Natural killer cell (primary cell): ENCODE measurements around the gene MACO1. TPM values are rescaled to one million over a fixed set of nuclear protein-coding genes. Genes with fewer than 3 reads are reported as not detected.

ENCODE experiments used
- ATAC-seq, 3 donors: fragments of 150-1000 bp in 2 of 3; fragments of 200-7000 bp in 1 of 3; cut with Tn5 transposase; 1 replicate in 1 of 3; 2 replicates in 2 of 3; pipeline ENCODE4 v1.10.0; 2021; ENCODE audit warnings: mild to moderate bottlenecking in 2 of 3, moderate library complexity in 2 of 3
- DNase-seq, 2 donors: peaks; one replicate each; pipeline versions ENCODE4 v3.0.0 to v3.0.0-alpha.2; 2013 to 2021; ENCODE audit warnings: mixed read lengths in 1 of 2
- H3K27ac ChIP-seq: one replicate; pipeline ENCODE4 v1.5.1; 2013; ENCODE audit warnings: mild to moderate bottlenecking, low read length
- H3K27me3 ChIP-seq: one replicate; pipeline ENCODE4 v1.6.1; 2013; ENCODE audit warnings: low read length; ENCODE audit not compliant: control insufficient read depth, insufficient read depth
- H3K36me3 ChIP-seq: one replicate; pipeline ENCODE4 v1.6.1; 2013; ENCODE audit warnings: low read length; ENCODE audit not compliant: control insufficient read depth, insufficient read depth
- H3K4me1 ChIP-seq: one replicate; pipeline ENCODE4 v1.6.1; 2013; ENCODE audit warnings: low read length; ENCODE audit not compliant: control insufficient read depth, insufficient read depth
- H3K4me3 ChIP-seq: one replicate; pipeline ENCODE4 v1.5.1; 2013; ENCODE audit warnings: low read length
- H3K9me3 ChIP-seq: one replicate; pipeline ENCODE4 v1.6.1; 2013; ENCODE audit warnings: low read length; ENCODE audit not compliant: control insufficient read depth, insufficient read depth
- H3K27ac Mint-ChIP-seq, 2 donors: one replicate each; pipeline ENCODE4 v1.8.0; 2022; ENCODE audit warnings: mild to moderate bottlenecking in 2 of 2, mixed read lengths in 2 of 2, moderate library complexity in 1 of 2
- H3K27me3 Mint-ChIP-seq, 2 donors: one replicate each; pipeline ENCODE4 v1.8.0; 2022; ENCODE audit warnings: low read depth in 2 of 2, mixed read lengths in 2 of 2
- H3K36me3 Mint-ChIP-seq: one replicate; pipeline ENCODE4 v1.8.0; 2022; ENCODE audit warnings: mixed read lengths
- H3K4me1 Mint-ChIP-seq, 2 donors: one replicate each; pipeline ENCODE4 v1.8.0; 2022; ENCODE audit warnings: mixed read lengths in 2 of 2
- H3K4me3 Mint-ChIP-seq: one replicate; pipeline ENCODE4 v1.8.0; 2022; ENCODE audit warnings: mild to moderate bottlenecking, moderate library complexity, mixed read lengths
- H3K9me3 Mint-ChIP-seq, 2 donors: one replicate each; pipeline ENCODE4 v1.8.0; 2022; ENCODE audit warnings: mixed read lengths in 2 of 2
- WGBS: methylation state at CpG from one replicate; pipeline ENCODE4 v1.1.7; 2013; ENCODE audit warnings: missing lambda C conversion rate; ENCODE audit not compliant: insufficient coverage; 5-methylcytosine and 5-hydroxymethylcytosine counted together
- intact Hi-C: fragments of 100-400 bp; cut with micrococcal nuclease; formaldehyde crosslinking; loops from one replicate; pipeline ENCODE4 v1.14.2; 2022
- total RNA-seq, 4 donors: library from RNA; stranded (reverse); fragments of 120-200 nt in 1 of 4; gene quantifications; one replicate each; pipeline versions ENCODE4 v1.2.3 to v1.2.4, GENCODE V29; 2013 to 2022
- TF ChIP-seq, protein P1 (sequence below): fragments of 200-600 bp; IDR thresholded peaks from one replicate; pipeline ENCODE4 v1.8.0; 2022; ENCODE audit warnings: antibody characterized with exemption

The MACO1 gene
- total RNA-seq, 3 donors from 2014 or later (not counting 1 experiment from before 2014, with no cell fraction given): 15.9 to 19.6 (median 16.9) TPM

DNA sequence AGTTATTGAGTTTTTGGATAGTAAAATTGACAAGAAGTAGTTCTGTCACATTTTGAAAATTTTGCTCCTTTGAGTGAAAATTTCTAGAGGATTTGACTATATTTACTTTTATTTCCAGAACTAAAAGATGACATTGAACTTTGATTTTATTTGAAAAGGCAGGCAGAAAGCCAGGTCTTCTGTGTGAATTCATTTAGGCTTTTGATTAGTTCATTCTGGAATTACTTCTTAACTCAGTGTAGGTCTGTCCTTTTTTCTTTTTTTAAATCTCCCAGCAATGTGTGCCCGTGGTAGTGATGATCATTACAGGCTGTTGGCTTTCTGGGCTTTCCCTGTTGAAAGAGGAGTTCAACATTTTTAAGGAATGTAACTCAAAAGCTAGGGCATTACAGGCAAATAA lies 53.8 kb downstream of the MACO1 start:
- no peaks in the 10 kb centered on the region for H3K9me3 Mint-ChIP-seq
- no peak overlapping the region for H3K4me3 Mint-ChIP-seq
- H3K27ac ChIP-seq: no peak overlapping the region
- ATAC-seq (no peak), DNase-seq (no peak)
- WGBS: no CpG with 5 or more reads among the region's 1 CpG
- no peaks in the 10 kb centered on the region for H3K27me3 ChIP-seq
- no peaks in the 10 kb centered on the region for H3K9me3 ChIP-seq
- H3K27me3 Mint-ChIP-seq: no peaks in the 10 kb centered on the region
- H3K4me1 ChIP-seq: no peaks in the 10 kb centered on the region
- H3K4me3 ChIP-seq: no peak overlapping the region
- no peak overlapping the region for H3K27ac Mint-ChIP-seq
- H3K4me1 Mint-ChIP-seq: peaks cover 0 to 15% of the 10 kb centered on the region in 2 donors
- intact Hi-C loops: no loop called here
- H3K36me3 Mint-ChIP-seq: peaks cover 6% of the 10 kb centered on the region
- H3K36me3 ChIP-seq: peaks cover 30% of the 10 kb centered on the region
- TF ChIP-seq, protein P1, sequence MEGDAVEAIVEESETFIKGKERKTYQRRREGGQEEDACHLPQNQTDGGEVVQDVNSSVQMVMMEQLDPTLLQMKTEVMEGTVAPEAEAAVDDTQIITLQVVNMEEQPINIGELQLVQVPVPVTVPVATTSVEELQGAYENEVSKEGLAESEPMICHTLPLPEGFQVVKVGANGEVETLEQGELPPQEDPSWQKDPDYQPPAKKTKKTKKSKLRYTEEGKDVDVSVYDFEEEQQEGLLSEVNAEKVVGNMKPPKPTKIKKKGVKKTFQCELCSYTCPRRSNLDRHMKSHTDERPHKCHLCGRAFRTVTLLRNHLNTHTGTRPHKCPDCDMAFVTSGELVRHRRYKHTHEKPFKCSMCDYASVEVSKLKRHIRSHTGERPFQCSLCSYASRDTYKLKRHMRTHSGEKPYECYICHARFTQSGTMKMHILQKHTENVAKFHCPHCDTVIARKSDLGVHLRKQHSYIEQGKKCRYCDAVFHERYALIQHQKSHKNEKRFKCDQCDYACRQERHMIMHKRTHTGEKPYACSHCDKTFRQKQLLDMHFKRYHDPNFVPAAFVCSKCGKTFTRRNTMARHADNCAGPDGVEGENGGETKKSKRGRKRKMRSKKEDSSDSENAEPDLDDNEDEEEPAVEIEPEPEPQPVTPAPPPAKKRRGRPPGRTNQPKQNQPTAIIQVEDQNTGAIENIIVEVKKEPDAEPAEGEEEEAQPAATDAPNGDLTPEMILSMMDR: no peak

DNA sequence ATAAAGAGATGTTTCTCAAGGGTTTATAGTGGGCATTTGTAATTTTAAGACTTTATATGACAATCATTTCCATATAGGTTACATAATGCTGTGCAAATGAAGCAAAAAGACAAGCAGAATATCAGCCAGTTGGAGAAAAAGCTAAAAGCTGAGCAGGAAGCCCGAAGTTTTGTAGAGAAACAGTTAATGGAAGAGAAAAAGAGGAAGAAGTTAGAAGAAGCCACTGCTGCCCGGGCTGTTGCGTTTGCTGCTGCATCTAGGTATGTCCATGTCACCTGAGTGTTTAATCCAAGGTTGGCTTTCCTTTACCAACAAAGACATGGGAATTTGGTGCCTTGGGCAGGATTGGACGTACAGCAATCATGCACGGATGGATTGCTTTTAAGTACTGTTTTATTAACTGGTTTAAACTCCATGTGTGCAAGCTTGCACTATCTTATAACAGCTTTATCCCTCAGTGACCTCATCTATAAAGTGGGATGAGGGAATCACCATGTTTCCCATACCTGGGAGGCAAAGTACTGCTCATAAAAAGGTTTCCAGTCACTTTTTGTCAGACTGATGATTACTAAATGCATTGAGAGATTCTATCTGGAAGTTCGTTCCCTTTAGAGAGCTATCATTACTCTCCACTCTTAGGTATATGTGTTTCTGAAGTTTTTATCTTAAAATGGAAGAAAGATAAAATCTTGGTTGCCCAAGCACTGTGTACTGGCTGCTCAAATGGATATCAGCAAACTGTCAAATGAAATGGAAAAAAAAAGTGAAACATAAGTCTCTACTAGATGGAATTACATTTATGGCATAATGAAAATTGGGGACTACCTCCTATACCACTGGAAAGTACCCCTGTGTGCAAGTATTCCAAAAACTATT lies 55.1 kb downstream of the MACO1 start:
- H3K27ac ChIP-seq: no peak overlapping the region
- peaks cover 15% of the 10 kb centered on the region for H3K36me3 Mint-ChIP-seq
- H3K9me3 ChIP-seq: no peaks in the 10 kb centered on the region
- H3K27me3 Mint-ChIP-seq: no peaks in the 10 kb centered on the region
- no peaks in the 10 kb centered on the region for H3K9me3 Mint-ChIP-seq
- WGBS: 36% methylated on average over 3 of the region's 6 CpGs
- H3K4me1 ChIP-seq: no peaks in the 10 kb centered on the region
- intact Hi-C loops: no loop called here
- peak overlapping the region in 1 of 2 donors; percentile 4 for H3K27ac Mint-ChIP-seq
- no peaks in the 10 kb centered on the region for H3K27me3 ChIP-seq
- H3K4me3 Mint-ChIP-seq: no peak overlapping the region
- ATAC-seq (no peak), DNase-seq (no peak)
- no peak overlapping the region for H3K4me3 ChIP-seq
- peaks cover 0 to 15% of the 10 kb centered on the region in 2 donors for H3K4me1 Mint-ChIP-seq
- H3K36me3 ChIP-seq: peaks cover 39% of the 10 kb centered on the region
- TF ChIP-seq, protein P1: no peak

DNA sequence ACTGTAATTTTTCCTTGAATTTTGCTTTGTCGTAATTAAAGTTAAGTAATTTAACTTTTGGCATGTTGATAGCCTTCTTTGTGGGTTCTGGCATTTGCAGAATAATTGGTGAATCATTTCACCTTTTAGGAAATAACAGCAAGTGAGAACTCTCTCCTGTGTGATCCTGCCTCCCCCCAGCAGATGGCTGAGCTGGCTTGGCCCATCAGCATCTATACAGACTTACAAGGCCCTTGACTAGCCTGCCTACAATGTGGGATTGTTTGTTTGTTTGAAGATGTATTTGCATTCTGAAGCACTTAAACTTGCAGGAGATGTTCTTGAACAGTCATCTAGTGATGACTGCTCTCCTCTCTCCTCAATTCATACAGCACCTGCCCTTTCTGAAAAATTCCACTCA lies 55.9 kb downstream of the MACO1 start:
- Histone ChIP-seq H3K27me3 (no peaks in the 10 kb centered on the region), H3K9me3 (no peaks in the 10 kb centered on the region), H3K27ac (no peak overlapping the region), H3K36me3 (peaks cover 47% of the 10 kb centered on the region), H3K4me1 (no peaks in the 10 kb centered on the region), H3K4me3 (no peak overlapping the region)
- WGBS: no CpG with 5 or more reads among the region's 1 CpG
- peak overlapping the region in 1 of 2 donors; percentile 22 for H3K27ac Mint-ChIP-seq
- H3K4me1 Mint-ChIP-seq: peaks cover 0 to 12% of the 10 kb centered on the region in 2 donors
- TF ChIP-seq, protein P1: no peak
- no peaks in the 10 kb centered on the region for H3K9me3 Mint-ChIP-seq
- intact Hi-C loops: no loop called here
- H3K4me3 Mint-ChIP-seq: no peak overlapping the region
- DNase-seq (no peak), ATAC-seq (no peak)
- peaks cover 23% of the 10 kb centered on the region for H3K36me3 Mint-ChIP-seq
- H3K27me3 Mint-ChIP-seq: no peaks in the 10 kb centered on the region
